Suppressor macrophage (primary cell): ENCODE results near the gene KCNK15.
A peak's percentile ranks its signal among the peaks of the same experiment; 100 is the strongest.

Experiments
- DNase-seq, 4 experiments: peaks; one replicate each; pipeline ENCODE4 v3.0.0-alpha.2; 2020 to 2022

KCNK15 gene

GRCh38 chr20:44715499-44716308 is 30.0 kb upstream of the KCNK15 start:
- DNase-seq: no peak

GRCh38 chr20:44716309-44717106 is 29.2 kb upstream of the KCNK15 start:
- DNase-seq: no peak

GRCh38 chr20:44717986-44718385 is 27.7 kb upstream of the KCNK15 start:
- no peak for DNase-seq

GRCh38 chr20:44719841-44720240 is 25.8 kb upstream of the KCNK15 start:
- DNase-seq: no peak

- no peak for DNase-seq
Measured at GRCh38 chr20:44720621-44720996, 25.1 kb upstream of the KCNK15 start.

GRCh38 chr20:44720997-44721784 is 24.5 kb upstream of the KCNK15 start:
- DNase-seq: no peak

GRCh38 chr20:44721785-44722054 is 23.9 kb upstream of the KCNK15 start:
- no peak for DNase-seq

GRCh38 chr20:44722990-44723389 is 22.7 kb upstream of the KCNK15 start:
- DNase-seq: no peak

GRCh38 chr20:44723391-44723790 is 22.3 kb upstream of the KCNK15 start:
- DNase-seq: no peak

GRCh38 chr20:44723798-44724362 is 21.8 kb upstream of the KCNK15 start:
- no peak for DNase-seq

- no peak for DNase-seq
Measured at GRCh38 chr20:44724423-44725091, 21.1 kb upstream of the KCNK15 start.

GRCh38 chr20:44725837-44726236 is 19.8 kb upstream of the KCNK15 start:
- peak in 3 of 4 experiments; percentile 12 to 42 (median 28) for DNase-seq

GRCh38 chr20:44727039-44727438 is 18.6 kb upstream of the KCNK15 start:
- DNase-seq: no peak

- DNase-seq: no peak
Measured at GRCh38 chr20:44727651-44728050, 18.0 kb upstream of the KCNK15 start.

- DNase-seq: peak; percentile 16 to 51 (median 36)
Measured at GRCh38 chr20:44728801-44729443, 16.7 kb upstream of the KCNK15 start.

GRCh38 chr20:44730441-44730840 is 15.2 kb upstream of the KCNK15 start:
- DNase-seq: no peak

GRCh38 chr20:44731657-44732056 is 14.0 kb upstream of the KCNK15 start:
- DNase-seq: no peak

GRCh38 chr20:44732327-44732726 is 13.3 kb upstream of the KCNK15 start:
- DNase-seq: no peak

GRCh38 chr20:44733341-44734069 is 12.2 kb upstream of the KCNK15 start:
- peak; percentile 60 to 75 (median 70) for DNase-seq

GRCh38 chr20:44734938-44735337 is 10.7 kb upstream of the KCNK15 start:
- no peak for DNase-seq

GRCh38 chr20:44735816-44736169 is 9.9 kb upstream of the KCNK15 start:
- DNase-seq: no peak
